Brain microvascular endothelial cell (primary cell): ENCODE results near the gene CAMK2A.

ENCODE experiments used
- DNase-seq: peaks from one replicate; pipeline ENCODE4 v3.0.0-alpha.2; 2020
- H3K27ac ChIP-seq: fragments of 250-450 bp; sonication (Bioruptor Pico); 2 replicates; pipeline ENCODE4 v1.5.1; 2020; ENCODE audit warnings: mild to moderate bottlenecking, moderate library complexity
- H3K27me3 ChIP-seq: fragments of 250-450 bp; sonication (Bioruptor Pico); replicated peaks from 2 replicates; pipeline ENCODE4 v1.5.1; 2020; ENCODE audit warnings: mild to moderate bottlenecking
- H3K36me3 ChIP-seq: fragments of 250-450 bp; sonication (Bioruptor Pico); replicated peaks from 2 replicates; pipeline ENCODE4 v1.5.1; 2020; ENCODE audit warnings: mild to moderate bottlenecking
- H3K4me3 ChIP-seq: 2 replicates; pipeline ENCODE4 v1.5.1; 2011; ENCODE audit warnings: low read depth, mild to moderate bottlenecking, control low read depth, low read length, moderate library complexity
- CTCF ChIP-seq: IDR thresholded peaks from 2 replicates; pipeline ENCODE4 v1.5.1; 2011; ENCODE audit warnings: low read depth, mild to moderate bottlenecking, moderate library complexity, low read length, control low read depth, inconsistent platforms; ENCODE audit errors: missing control alignments
- in situ Hi-C: cut with HindIII; loops from 2 replicates; pipeline ENCODE4 v1.10.0; 2017; ENCODE audit warnings: low sequenced_read_pairs, low pct_ligation_motif_present

The CAMK2A gene

GRCh38 chr5:150289551-150290390 lies at the start of gene CAMK2A:
Gene CAMK2A (minus strand): TSS chr5:150289773. CDS start chr5:150289625, 148 bp downstream.
- no peaks in the 10 kb centered on the region for H3K27me3 ChIP-seq
- no peak within 1 kb of the TSS for H3K27ac ChIP-seq
- in situ Hi-C loops: no loop called here
- no peak within 1 kb of the TSS for H3K4me3 ChIP-seq
- no peak for TF ChIP-seq CTCF
- no peaks in the 10 kb centered on the region for H3K36me3 ChIP-seq
- no peak for DNase-seq

- Histone ChIP-seq H3K36me3 (no peaks in the 10 kb centered on the region), H3K27me3 (no peaks in the 10 kb centered on the region), H3K4me3 (no peak overlapping the region), H3K27ac (no peak overlapping the region)
- DNase-seq: no peak
- in situ Hi-C loops: no loop called here
- no peak for TF ChIP-seq CTCF
Measured at GRCh38 chr5:150339165-150339564, 49.6 kb upstream of the CAMK2A start.

- DNase-seq: no peak
- Histone ChIP-seq H3K36me3 (no peaks in the 10 kb centered on the region), H3K27me3 (no peaks in the 10 kb centered on the region), H3K4me3 (no peak overlapping the region), H3K27ac (no peak overlapping the region)
- no peak for TF ChIP-seq CTCF
- in situ Hi-C loops: no loop called here
Measured at GRCh38 chr5:150338546-150338945, 49.0 kb upstream of the CAMK2A start.

GRCh38 chr5:150335778-150336177 lies 46.2 kb upstream of the CAMK2A start:
- TF ChIP-seq CTCF: no peak
- in situ Hi-C loops: no loop called here
- H3K27ac ChIP-seq: no peak overlapping the region
- no peak for DNase-seq
- no peak overlapping the region for H3K4me3 ChIP-seq
- no peaks in the 10 kb centered on the region for H3K27me3 ChIP-seq
- H3K36me3 ChIP-seq: no peaks in the 10 kb centered on the region

GRCh38 chr5:150333400-150333799 lies 43.8 kb upstream of the CAMK2A start:
- no peaks in the 10 kb centered on the region for H3K27me3 ChIP-seq
- no peak for DNase-seq
- in situ Hi-C loops: no loop called here

More at GRCh38 chr5:150333400-150333799, 43.8 kb upstream of the CAMK2A start:
- TF ChIP-seq CTCF: no peak
- Histone ChIP-seq H3K36me3 (no peaks in the 10 kb centered on the region), H3K27ac (no peak overlapping the region), H3K4me3 (no peak overlapping the region)
